NCI-H748 (cell line): ENCODE data around the gene HLCS.
A peak's percentile ranks its signal among the peaks of the same experiment; 100 is the strongest.

Source experiments
- DNase-seq: peaks from one replicate; lab custom pipeline; 2025; ENCODE audit not compliant: unreplicated experiment; lab: John Stamatoyannopoulos, UW

HLCS gene

GRCh38 chr21:36985751-36986594, 19.5 kb upstream of the HLCS start:
- DNase-seq = no peak

- DNase-seq = no peak
These were observed 15.7 kb upstream of the HLCS start for GRCh38 chr21:36981977-36982700.

DNA sequence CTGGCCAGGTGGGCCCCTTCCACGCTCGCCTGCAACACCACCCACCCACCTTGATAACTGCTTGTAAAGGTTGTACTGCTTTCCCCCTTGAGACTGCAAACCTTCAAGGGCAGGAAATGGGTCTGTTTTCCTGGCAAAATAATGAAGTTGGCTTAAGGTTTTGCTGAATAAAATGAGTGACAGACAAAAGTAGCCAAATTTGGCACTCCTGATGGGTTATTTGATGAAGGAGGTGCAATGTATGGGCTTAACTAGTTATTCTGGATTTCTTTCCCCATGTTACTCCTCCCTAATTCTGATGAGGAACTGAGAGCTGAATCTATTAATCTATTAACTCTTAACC, 14.6 kb upstream of the HLCS start:
- no peak for DNase-seq

DNA sequence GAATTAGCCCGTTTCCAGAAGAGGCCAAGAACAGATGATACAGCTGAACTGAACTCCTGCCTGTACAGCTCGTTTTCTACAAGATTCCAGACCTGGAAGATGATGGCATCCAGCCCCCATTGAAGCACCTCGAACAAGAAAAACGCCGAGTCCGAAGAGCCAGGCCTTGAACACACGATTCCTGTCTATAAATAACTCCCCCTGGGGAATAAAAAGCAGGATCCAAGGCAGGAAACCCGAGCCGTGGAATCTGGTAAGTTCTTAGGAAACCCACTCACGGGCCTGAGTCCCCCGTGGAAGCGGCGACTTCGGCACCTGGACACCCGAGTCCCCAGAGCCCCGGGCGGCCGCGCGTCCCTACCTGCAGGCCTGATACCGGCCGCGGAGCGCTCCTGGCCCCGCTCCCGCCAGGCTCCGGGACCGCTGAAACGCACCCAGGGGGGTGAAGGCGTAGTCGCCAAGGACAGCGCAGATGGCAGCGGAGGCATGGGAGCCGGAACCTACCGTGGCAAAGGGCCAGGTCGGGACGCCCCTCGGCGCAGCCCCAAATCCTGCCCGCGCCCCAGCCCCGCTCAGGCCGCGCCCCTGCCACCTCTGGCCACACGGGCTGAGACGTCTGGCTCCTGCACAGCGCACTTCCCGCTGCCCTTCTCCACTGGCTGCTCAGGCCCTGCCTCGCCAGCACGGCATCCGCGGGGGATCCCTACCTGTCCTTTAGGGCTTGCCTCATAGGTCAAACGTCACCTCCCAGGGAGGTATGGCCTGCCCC, 14.0 kb upstream of the HLCS start:
- DNase-seq = peak; percentile 57

DNA sequence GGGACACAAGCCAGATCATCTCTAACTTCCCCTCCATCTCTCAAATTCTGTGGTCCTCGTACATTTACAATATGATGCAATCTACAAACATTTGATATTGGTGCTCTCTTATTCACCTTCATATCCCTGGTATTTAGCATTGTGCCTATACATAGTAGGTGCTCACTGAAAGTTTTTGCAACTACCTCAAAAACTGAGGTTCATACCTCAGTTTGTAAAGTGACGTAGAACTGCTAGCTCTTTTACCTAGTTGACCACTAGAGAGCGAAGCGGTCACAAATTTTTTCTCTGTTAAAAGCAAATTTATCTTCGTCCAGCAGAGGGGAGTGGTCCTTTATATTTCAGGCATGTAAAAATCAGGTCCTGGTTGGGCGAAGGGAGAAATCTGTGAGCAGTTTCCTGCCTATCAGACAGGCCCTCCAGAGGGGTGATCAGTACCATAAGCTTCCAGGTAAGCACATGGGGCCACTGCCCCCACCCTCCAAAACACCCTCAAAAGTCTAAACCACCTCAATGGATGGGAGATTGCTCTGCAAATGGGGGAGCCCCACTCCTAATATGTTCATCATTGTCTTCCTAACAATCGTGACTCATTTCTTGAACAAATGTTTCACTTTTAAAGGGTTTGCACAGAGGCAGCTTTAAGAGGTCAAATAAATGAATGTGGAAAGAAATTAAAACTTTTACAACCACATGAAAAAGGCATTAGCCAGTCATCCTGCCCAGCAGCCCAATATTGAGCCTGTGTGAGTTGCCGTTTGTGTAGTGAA, 10.6 kb upstream of the HLCS start:
- peak; percentile 82 for DNase-seq

GRCh38 chr21:36976228-36976861, 9.9 kb upstream of the HLCS start:
- no peak for DNase-seq

GRCh38 chr21:36974851-36975192, 8.4 kb upstream of the HLCS start:
- DNase-seq = no peak

DNA sequence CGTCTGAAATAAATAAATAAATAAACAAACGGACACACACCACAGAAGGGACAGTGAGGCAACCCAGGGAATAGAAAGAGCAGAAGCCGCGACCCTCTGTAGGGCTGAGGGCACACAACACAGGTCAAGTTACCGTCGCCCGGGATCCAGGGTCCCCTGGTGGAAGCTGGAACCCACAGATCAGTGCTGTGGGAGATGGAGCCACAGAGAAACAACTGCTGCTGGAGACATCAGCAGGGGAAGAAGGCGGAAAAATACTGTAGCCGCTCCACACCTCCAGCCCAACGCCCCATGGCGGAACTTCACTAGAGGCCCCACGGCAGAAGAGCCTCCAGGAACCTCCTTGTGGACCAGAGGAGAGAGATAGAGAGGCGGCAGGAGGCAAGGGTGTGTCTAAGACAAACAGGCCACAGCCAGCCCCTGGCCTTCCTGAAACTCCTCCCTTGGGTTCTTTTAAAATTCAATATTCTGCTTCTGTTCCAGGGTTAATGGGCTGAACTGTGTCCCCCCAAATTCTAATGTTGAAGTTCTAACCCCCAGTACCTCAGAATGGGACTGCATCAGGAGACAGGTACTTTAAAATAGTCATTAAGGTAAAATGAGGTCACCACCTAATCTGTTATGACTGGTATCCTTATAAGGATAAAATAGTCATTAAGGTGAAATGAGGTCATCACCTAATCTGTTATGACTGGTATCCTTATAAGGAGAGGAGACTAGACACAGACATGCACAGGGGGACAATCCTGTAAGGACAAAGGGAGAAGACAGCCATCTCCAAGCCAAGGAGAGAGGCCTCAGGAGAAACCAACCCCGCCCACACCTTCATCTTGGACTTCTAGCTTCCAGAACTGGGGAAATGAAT, 7.7 kb upstream of the HLCS start:
- no peak for DNase-seq

DNA sequence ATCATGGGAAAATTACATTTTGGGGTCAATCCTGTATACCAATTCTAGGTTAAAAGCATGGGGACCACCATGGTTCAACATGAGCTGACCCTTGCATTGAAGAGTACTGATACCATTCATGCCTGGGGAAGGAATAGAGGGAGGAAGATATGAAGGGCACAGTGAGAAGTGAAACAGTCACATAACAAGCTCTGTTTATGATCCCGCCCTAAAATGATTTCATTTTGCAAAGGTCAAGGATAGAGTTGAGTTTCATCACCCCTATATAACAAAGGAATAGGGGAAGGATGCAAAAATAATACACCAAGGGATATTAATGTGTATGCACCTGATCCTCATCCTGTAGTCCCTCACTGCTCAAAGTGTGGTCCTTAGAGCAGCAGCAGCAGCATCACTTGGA, 2.5 kb upstream of the HLCS start:
- DNase-seq = no peak

DNA sequence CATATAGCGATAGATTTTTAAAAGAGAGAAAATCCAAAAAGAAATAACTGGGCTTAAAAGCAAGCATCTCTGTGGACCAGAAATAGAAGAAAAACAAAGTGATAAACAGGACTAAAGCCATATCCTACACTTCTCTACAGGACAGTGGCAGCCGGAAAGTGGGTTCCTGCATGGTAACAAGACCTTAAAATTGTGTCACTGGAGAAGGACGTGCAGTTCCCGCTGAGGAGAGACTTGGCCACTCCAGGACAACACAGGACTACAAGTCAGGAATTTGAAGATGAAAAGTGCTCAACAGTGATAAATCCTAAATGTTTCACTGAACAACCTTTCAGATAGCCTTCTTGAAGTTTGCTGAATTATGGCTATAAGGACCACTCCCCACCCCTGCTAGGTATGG, 1.9 kb upstream of the HLCS start:
- no peak for DNase-seq

GRCh38 chr21:36966821-36967768, 626 bp upstream of the HLCS start:
- peak; percentile 48 for DNase-seq

GRCh38 chr21:36965720-36966065, 776 bp downstream of the HLCS start:
- no peak for DNase-seq

- no peak for DNase-seq
These were observed 1.4 kb downstream of the HLCS start for GRCh38 chr21:36964827-36965719.

DNA sequence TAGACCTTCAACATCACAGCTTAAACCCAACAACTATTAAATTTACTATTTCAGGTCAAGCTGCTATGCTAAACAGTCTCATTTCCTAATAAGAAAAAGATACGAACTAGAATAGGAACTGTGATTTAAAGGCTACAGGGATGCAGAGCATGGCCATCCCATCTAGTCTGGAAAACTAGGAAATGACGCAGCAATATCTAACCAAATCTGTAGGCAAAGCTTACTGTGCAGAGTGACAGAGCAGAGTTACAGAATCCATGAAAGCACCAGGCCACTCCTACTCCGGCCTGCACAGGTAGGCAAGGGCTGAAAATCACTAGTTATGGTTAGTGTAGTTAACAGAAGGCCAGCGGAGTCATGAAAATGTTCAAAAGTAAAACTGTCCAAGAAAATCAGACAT, 2.1 kb downstream of the HLCS start:
- no peak for DNase-seq

DNA sequence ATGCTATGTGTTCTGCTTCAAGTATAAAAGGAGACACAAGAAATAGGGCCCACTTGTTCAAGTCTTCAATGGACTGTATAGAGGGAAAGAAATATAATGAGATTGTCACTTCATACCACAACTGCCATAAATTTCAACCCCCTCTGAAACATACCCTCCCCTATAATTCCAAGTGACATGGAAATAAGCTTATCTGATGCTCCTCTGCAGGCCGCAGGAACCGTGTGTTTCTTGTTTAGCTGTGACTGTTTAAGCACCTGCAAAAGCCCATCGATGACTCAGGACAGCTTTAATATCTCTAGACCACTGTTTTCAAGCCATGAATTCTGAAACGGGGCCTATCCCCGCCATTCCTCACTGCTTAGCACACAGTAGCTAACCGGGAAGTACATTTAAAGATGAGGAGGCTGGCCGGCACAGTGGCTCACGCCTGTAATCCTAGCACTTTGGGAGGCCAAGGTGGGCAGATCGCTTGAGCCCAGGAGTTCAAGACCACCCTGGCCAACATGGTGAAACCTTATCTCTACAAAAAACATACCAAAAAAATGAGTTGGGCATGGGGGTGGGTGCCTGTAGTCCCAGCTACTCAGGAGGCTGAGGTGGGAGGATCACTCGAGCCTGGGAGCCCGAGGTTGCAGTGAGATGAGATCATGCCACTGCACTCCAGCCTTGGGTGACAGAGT, 4.2 kb downstream of the HLCS start:
- no peak for DNase-seq

DNA sequence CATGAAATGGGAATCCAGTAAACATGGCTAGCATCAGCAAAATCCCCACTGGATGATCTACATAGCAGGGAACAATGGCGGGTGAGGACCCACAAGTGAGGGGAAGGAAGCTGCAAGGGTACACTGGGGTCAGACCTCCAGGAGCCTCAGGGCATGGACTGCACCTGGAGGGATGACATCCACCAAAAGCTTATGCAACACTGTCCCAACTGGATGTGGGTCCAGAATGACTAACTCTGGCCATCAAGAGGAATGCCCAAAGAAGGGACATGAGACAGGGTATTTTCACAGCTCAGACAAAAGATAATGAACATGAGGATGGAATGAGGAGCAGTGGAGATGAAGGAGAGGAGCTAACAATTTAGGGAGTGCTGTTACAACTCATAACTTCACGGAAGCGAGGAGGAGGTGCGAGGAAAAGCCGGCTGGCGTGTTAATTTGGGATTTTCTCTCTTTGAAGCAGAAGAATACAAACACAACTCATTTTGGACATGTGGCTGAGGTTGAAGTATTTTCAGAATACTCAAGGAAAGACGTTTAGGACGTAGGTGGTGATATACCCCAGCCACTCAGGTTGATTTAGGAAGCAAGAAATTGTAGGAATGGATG, 5.7 kb downstream of the HLCS start:
- DNase-seq = no peak
